HS-27A (cell line): Measurements from ENCODE around the gene PBX1.

Experiments used
- DNase-seq: peaks from one replicate; pipeline ENCODE4 v3.0.0-alpha.2; 2012; ENCODE audit warnings: low read depth, missing footprints

PBX1 gene

DNA sequence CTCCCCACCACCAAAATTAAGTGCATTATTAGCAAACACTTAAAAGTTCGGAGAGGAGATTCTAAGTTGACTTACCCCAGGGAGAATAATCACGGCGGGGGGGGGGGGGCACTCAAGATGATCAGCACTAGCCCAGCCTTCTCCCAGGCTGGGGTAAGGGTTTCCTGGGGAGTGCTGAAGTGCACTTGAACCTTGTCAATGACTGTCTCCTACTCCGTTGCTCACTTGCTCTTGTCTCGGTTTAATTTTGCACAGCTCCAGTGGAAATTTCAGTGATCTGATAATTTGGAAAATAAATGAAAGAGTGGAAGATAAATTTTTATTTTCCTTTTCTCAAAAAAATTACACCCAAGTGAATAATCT is 59.2 kb downstream of the PBX1 start:
- DNase-seq = no peak

DNA sequence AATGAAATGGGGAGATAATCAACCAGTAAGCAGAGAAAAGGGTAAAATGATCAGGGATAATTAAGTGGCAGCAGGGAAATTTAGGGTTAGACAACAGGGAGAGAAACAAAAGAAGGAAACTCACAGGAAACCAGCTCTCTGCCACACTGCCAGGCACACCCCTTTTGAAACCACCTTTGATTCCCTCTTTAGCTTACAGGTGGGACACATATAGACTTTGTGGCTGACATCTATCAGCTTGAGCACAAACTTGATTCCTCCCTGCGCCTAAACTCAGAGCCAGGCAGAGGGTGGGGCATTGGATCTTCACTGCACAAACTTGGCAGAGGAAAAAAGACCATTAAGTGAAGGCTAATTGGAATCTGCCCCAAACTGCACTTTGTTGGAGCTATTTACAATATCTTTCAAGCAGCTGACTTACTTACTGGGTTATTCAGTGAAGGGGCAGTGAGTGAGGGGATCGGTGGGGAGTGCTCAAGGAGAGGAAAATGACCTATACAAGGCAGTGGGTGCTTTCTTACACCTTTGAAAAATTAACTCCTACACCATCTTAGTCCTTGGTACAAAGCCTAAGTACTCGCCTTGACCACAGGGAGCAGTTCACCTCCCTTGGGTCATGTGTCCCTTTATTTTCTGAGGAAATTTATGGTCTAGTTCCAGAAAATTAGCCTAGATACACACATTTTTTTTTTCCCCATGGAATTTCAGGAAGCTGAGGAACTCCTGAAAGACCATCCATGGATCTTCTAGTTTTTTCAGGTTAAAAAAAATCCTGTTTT is 60.2 kb downstream of the PBX1 start:
- DNase-seq = no peak

DNA sequence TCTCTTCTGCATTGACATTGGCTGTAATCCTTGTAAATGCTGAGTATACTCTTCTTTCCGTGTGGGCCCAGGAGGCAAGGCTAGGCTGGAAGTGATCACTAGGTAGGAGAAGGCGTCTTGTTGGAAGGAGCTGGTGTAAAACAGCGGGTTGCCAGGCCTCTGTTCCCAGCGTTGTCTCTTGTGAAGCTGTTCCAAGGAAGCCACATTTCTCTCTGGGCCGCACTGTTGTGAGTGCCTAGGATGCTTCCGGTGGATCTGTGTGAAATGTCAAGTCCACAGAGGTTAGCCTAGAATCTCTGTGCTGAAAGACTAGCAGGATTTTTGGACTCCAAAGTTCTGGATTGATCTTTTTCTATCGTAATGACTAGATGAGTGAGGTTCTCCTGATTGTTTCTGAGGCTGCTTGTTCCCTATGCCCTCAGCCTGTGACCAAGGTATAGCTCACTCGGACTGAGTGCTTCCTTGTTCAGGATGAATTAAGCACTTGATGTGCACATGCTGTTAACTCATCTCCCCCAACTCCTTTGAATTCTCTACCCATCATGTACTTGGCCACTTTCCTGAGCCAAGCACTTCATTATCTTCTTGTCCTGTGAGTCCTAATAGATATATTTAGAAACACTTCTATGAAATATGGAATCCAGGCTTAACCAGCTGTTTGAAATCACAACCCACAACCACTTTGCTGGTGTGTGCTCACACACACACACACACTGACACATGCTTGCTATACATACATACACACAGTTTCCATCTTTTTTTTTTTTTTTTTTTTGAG is 63.3 kb downstream of the PBX1 start:
- DNase-seq = no peak

- DNase-seq = no peak
These were observed 64.8 kb downstream of the PBX1 start for GRCh38 chr1:164623805-164624204.

- no peak for DNase-seq
These were observed 65.4 kb downstream of the PBX1 start for GRCh38 chr1:164624400-164624799.

GRCh38 chr1:164625004-164625617 is 66.1 kb downstream of the PBX1 start:
- DNase-seq = no peak

- no peak for DNase-seq
These were observed 69.8 kb downstream of the PBX1 start for GRCh38 chr1:164628772-164629171.

GRCh38 chr1:164629971-164630370 is 71.0 kb downstream of the PBX1 start:
- no peak for DNase-seq

- no peak for DNase-seq
These were observed 71.8 kb downstream of the PBX1 start for GRCh38 chr1:164630626-164631396.

GRCh38 chr1:164631751-164632150 is 72.8 kb downstream of the PBX1 start:
- no peak for DNase-seq

- no peak for DNase-seq
These were observed 75.0 kb downstream of the PBX1 start for GRCh38 chr1:164633997-164634396.

- no peak for DNase-seq
These were observed 76.2 kb downstream of the PBX1 start for GRCh38 chr1:164635059-164635802.

- no peak for DNase-seq
These were observed 77.1 kb downstream of the PBX1 start for GRCh38 chr1:164635803-164636731.

GRCh38 chr1:164636757-164637156 is 77.8 kb downstream of the PBX1 start:
- no peak for DNase-seq

DNA sequence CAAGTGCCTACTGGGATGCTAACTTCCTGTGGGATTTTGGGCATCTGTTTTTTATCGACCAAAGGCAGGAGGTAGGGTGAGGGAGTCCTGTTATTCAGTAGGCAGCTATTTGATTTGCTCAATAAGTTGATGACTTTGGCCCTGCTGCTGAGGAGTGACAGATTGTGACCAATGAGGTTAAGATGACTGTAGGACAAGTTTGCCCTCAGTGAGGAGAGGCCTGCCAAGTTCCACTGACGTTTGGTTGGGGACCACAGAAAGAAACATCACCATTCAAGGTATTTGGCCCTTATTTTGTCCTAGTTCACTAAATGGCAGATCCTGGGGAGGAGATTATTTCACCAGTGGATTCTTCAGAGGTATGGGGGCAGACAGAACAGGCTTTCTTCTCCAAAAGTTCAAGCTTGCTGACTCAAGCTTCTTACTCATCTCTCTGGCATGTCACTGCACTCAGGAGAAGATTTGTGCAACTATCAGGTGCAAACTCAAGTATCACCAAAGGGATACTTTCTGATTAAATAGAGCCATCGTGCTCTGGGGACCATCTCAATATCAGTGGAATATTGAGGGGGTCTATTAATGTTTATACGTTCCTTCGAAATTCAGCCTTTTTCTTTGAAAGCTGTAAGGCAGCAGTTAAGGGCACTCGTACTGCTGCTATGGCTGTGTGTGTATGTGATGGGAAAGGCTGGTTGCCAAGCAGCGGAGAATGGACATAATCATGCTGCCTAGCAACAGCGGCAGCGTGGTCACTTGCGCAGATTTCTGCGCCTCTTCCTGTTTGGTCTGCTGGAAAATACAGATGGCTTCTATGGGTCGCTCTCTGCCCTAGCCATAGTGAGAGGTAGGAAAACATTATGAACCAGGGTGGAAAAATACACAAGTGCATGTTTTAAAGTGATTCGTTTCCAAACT is 78.7 kb downstream of the PBX1 start:
- DNase-seq = peak; percentile 7

DNA sequence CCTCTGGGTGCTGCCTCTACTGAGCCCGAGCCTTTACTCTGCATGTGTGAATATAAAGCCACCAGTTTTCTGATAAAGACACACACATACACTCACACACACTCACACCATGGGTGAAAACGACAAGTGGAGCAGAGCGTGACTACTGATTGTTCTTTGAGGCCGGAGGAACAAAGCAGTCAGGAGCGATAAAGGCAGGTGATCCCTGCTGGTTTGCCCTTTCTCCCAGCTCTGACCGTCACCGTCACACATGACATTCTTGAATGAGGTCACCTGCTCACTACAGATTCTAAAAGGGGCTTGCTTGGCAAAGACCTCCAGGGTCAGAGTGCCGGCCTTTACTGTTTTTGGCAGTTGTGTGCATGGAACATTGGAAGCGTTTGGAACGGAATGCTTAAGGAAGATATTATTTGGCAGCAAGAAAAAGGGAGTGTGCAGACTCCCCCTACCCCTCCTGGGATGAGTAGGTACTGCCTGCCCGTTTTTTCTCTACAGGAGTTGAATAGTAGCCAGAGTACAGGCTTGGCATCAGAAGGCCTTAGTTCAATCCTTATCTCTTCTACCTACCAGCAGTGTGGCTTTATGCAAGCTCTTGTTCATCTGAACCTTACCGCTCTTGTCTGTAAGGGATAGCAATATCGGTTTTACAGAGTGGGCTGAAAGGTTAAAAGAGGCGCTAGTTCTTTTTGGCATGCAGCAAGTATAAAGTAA is 79.7 kb downstream of the PBX1 start:
- no peak for DNase-seq

DNA sequence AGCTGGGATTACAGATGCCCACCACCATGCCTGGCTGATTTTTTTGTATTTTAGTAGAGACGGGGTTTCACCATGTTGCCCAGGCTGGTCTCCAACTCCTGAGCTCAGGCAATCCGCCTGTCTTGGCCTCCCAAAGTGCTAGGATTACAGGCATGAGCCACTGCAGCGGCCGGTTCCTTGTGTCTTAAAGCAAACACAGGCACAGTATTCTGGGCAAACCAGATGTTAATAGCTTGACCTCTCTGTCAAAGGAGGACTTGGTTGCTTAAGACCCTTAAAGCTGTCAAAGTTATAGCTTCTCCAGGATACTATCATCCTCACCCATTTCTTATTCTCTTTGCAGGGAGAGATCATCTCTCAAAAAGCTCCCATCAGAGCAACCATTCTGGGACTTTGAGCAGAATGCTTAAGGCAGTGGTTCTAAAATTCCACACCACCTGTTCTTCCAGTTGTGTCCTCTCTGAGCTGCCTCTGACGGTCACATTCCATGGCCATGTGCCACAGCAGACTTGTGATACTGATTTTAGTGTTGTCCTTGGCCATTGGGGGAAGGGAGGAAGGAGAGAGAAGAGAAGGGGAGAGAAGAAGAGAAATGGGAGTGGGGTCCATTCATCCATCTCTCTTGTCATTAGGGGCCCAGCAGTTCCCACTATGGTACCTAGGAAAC is 81.8 kb downstream of the PBX1 start:
- DNase-seq = no peak

DNA sequence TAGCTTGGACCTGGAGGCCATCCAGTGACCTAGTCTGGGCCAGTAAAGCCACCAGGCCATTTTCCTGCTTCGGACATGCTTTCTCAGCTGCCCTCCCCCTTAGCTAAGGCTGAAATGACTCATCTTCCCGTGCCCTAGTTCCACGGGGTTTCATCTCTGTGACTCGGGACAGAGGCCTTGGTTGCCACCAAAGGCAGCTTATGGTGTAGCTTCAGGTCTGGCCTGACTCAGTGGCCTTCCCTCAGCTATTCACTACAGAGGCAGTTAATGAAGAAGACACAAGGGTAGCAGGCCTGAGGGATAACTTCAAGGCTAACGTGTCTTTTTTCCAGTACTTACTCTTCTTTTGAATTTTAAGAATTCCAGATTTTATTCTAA is 82.4 kb downstream of the PBX1 start:
- DNase-seq = no peak
